ENCODE results near the gene EXOC3L1.
A peak's percentile ranks its signal among the peaks of the same experiment; 100 is the strongest.

Gene EXOC3L1, protein sequence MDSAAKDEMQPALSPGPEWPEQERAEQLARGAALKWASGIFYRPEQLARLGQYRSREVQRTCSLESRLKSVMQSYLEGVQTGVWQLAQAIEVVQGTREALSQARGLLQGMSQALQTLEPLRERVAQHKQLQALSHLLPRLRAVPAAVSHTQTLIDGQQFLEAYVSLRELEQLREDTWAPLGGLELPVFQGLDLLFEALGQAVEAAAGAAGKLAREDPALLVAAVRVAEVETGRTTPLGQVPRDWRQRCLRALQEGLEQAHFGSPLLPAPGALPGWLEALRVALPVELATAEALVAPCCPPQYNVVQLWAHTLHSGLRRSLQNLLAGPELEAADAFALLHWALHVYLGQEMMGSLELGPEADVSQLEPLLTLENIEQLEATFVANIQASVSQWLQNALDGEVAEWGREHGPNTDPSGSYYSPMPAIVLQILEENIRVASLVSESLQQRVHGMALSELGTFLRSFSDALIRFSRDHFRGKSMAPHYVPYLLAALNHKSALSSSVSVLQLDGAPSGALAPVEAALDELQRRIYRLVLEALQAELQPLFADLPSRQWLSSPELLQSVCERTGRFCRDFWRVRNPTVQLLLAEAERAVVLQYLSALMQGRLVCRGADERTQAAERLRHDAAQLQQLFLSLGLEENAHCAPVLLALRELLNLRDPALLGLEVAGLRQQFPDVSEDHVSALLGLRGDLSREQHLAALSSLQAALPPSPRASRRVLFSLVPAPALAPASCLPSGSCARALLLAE

DNA sequence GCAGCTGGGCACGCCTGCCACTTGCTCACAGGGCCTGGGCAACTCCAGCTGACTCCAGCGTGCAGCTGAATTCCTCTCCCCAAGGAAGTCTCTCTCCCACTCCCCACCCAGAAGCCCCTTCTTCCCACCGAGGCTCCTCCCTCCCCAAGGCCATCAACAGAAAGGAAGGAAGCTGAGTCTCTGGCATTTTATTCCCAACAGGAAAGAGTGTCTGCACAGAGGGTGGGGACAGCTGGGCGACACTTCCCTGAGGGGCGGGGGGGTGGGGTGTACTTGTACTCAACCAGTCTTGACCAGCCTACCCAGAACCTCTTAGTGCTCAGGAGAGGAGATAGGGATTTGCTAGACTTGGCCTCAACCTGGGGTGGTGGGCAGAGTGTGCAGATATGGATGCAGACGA lies at the start of gene EXOC3L1:
EXOC3L1 (minus strand) TSS at position 96 of the 400 bp plus-strand sequence. CDS start 460 bp downstream, outside the sequence.
- DNase-seq = no peak
- TF ChIP-seq POLR2A (IDR thresholded peaks at IDR 0.05; ENCODE audit: low read length) (no peak), GATA1 (IDR thresholded peaks at IDR 0.05; ENCODE audit: low read depth, low read length) (no peak)

DNA sequence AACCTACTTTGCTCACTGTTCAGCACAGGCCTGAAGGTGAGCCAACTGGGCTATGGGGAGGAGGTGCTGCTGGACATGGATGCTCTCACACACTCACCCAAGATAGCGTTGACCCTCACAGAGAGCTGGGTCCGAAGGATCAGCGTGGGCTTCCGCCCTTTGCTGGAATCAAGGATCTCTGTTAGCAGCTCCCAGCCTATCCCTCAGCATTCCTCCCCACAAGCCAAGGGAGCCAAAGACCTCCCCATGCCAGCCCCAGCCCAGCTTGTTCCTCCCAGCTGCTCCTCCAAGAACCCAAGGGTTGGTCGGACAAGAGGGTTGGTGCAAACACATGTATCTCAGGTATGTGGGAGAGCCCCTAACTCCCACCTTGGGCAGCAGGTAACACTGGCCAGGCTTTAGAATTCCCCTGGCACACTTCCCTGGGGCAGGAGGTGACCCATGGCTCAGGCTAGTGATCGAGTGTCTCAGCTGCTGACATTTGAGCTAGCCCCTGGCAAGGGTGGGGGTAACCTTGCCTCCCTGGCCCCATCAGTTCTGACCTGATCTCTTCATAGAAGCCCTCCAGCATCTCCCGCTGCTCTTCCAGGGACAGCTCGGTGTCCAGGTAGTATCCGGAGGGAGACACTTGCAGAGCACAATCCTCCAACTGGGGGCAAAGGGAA lies 49.0 kb upstream of the EXOC3L1 start:
- TF ChIP-seq GATA1 (IDR thresholded peaks at IDR 0.05; ENCODE audit: low read depth, low read length) = no peak
- DNase-seq = no peak

DNA sequence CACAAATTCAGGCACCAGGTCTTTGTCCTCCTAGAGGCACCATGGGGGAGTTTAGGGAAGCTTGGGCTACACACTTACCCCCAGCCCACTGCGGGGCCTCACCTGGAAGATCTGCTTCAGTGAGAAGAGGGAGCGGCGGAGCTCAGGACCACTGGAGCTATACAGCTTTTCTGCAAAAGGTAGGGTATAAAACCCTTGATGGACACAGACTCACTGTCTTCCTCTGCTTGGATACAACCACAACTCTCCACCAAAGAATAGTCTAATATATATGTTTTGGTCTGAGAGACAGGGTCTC lies 48.3 kb upstream of the EXOC3L1 start:
- TF ChIP-seq POLR2A (IDR thresholded peaks at IDR 0.05; ENCODE audit: low read length) (no peak), GATA1 (IDR thresholded peaks at IDR 0.05; ENCODE audit: low read depth, low read length) (no peak)
- DNase-seq = no peak

DNA sequence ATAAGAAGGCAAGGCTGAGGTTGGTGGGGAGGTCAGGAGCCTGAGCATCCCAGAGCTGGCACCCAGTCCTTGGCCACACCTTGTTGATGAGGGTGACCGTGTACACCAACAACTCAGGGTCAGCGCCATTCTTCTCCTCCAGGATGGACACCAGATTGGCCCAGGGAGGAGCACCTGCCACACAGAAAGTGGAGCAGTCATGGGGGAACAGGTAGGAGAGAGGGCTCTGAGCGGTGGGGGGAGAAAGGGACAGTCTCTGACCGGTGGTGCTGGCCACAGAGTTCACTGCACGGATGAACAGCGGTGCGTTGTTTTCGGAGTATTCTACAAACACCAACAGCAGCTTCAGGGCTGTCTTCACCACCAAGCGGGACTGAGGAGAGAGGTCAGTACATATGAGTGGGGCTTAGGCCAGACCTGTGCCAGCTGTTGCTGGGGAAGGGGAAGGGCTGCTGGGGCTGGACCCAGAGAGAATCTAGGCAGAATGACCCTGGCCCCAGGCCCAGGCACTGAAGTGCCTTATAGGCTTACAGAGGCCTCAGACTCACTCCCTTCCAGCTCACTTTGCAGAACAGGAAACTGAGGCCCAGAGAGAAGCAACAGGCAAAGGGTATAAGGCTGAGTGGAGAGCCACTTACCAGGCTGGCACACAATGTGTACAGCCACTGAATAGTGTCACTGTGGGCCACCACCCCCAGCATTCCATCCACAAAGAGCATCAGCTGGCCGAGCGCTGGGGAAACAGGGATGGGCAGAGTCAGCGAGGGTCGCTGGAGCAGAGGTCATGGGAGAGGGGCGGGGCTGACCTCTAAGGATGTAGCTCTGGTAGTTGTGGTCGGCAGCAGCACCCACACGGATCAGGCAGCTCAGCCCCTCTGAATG lies 47.7 kb upstream of the EXOC3L1 start:
- TF ChIP-seq GATA1 (IDR thresholded peaks at IDR 0.05; ENCODE audit: low read depth, low read length) (no peak), POLR2A (IDR thresholded peaks at IDR 0.05; ENCODE audit: low read length) (no peak)

DNA sequence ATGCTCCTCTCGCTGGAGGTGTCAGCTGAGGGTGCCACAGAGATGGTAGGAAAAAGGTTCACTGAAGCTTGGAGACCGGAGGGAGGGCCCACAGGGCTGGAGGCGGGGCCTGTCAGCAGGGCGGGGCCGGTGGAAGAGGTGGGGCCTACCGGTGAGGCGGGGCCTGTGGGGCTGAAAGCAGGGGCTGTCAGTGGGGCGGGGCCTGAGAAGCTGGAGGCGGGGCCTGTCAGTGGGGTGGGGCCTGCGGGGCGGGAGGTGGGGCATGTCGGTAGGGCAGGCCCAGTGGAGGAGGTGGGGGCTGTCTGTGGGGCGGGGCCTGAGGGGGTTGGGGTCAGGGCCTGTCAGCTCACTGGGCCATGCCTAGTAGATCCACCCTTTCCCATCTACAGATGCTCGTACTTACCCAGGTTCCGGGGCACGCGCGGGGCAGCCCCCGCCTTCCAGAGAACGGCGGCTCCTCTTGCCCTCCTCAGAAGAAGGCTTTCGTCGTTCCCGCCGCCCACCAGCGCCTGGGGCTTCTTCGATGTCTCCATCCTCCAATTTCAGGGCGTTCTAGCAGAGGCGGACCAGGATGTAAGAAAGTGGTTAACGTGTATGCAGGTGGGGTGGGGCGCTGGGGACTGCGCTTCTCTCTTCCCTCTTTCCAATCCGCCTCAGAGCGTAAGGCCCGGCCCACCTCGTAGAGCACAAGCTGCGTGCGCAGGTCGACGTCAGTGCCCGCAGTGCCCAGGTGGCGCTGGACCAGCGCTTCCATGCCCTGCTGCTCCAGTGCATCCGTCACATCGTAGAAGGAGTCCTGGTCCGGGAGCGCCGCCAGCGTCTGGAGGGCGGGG lies 46.8 kb upstream of the EXOC3L1 start:
- TF ChIP-seq GATA1 (IDR thresholded peaks at IDR 0.05; ENCODE audit: low read depth, low read length) = no peak
- no peak for TF ChIP-seq POLR2A (IDR thresholded peaks at IDR 0.05; ENCODE audit: low read length)
- peak; percentile 86 to 90 for DNase-seq

More for the DNA sequence above, 47.7 kb upstream of the EXOC3L1 start:
- DNase-seq = no peak

DNA sequence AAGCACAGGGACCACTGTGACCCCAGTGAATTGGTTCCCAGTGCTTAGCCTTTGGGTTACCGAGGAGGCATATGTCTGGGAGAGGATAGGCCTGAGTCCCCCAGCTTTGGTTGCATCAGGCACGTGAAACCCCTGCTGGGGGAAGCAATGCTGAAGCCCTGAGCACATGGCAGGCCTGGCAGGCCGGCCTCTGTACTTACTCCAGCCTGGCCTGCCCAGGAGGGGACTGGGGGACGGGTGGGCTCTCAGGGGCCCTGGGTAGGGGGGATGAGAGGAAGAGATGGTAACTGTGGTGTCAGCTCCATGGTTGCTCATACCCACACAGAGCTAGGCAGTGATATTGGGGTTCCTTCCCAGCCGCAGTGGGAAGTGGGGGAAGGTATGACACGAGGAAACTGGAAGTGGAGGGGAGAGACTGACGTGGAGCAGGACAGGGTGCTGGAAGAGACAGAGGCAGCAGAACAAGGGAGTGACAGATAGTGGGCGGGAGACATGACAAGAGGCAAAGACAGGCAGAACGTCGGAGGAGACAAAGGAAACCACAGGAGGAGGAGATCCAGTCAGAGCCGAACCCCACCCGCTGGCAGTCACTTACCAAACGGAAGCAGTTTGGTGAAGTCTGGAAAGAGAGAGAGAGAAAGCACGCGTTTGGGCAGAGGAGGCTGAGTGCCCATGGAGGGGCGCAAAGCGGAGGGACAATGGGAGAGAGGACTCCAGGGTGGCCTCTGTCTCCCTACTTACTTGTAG lies 46.1 kb upstream of the EXOC3L1 start:
- peak in 1 of 2 experiments; percentile 63 for DNase-seq
- TF ChIP-seq POLR2A (IDR thresholded peaks at IDR 0.05; ENCODE audit: low read length) (no peak), GATA1 (IDR thresholded peaks at IDR 0.05; ENCODE audit: low read depth, low read length) (no peak)

DNA sequence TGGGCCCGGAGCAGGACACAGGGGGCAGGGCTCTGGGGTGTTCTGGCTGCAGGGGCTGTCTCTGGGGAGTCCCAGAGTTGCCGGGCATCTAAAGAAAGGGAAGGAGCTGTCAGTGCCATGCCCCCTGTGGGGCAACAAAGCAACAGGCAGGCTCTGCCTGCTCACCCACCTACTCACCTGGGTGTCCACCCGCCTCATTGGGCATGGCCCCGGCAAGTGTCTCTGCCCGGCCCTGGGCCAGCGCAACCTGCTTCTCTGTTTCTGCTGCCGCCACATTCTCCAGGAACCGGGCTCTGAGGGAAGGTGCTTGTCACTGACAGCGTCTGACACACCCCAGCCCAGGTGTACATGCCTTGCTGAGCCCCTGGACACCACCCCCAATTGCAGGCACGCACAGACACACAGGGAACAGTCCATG lies 44.3 kb upstream of the EXOC3L1 start:
- DNase-seq = no peak
- TF ChIP-seq GATA1 (IDR thresholded peaks at IDR 0.05; ENCODE audit: low read depth, low read length) (no peak), POLR2A (IDR thresholded peaks at IDR 0.05; ENCODE audit: low read length) (no peak)

DNA sequence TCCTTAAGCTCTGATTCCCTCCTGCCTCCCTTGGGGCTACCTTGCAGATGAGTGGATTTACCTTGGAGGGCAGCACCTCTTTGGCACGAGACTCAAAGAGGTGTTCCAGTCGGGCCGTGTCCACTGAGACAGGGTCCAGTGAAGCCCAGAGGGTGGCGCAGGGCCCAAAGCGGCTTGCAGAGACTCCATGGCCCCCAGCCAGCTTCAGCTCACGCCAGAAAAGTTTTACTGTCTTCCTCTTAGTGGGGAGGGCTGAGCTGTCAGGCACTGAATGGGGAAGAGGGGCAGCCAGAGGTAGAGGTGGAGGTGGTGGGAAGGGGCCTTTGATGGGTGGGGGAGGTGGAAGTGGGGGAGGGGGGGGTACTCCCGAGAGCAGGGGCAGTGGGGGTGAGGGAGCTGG lies 43.7 kb upstream of the EXOC3L1 start:
- no peak for DNase-seq
- TF ChIP-seq POLR2A (IDR thresholded peaks at IDR 0.05; ENCODE audit: low read length) (no peak), GATA1 (IDR thresholded peaks at IDR 0.05; ENCODE audit: low read depth, low read length) (no peak)

DNA sequence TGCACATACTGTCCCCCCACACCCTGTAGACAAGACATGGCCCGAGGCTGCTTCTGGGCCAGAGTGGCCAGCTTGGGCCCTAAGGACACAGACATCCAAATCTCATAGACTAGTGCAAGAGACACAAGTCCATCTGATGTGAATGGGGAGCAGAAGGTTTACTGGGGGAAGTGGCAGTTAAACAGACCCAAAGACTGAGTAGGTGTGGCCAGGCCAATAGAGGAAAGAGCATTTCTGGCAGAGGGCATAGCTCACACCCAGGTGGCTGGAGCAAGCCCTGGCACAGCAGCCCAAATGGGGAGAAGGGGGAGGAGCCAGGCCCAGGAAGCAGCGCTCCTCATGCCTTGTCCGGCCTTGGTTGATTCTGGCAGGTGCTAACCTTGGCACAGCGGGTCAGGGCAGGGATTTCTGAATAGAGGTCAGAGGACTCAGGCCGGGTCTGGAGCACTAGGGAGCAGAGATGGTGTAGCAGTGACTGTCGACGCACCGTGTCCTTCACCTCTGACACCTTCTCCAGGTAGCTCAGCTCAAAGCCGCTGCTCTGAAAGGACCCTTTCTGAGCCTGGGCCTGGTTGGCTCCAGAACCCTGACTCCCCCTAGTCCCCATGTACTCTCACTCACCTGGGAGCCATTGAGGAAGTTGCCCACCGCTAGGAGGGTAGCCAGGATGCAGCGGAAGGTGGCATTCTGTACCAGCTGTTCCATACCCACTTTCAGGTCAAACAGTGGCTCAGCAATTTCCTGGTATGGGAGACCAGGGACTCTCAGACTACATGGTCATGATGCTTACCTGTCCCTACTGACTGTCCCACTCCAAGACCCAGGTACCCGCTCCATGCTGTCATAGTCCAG lies 41.1 kb upstream of the EXOC3L1 start:
- no peak for DNase-seq
- TF ChIP-seq GATA1 (IDR thresholded peaks at IDR 0.05; ENCODE audit: low read depth, low read length) (no peak), POLR2A (IDR thresholded peaks at IDR 0.05; ENCODE audit: low read length) (peak; percentile 46)

DNA sequence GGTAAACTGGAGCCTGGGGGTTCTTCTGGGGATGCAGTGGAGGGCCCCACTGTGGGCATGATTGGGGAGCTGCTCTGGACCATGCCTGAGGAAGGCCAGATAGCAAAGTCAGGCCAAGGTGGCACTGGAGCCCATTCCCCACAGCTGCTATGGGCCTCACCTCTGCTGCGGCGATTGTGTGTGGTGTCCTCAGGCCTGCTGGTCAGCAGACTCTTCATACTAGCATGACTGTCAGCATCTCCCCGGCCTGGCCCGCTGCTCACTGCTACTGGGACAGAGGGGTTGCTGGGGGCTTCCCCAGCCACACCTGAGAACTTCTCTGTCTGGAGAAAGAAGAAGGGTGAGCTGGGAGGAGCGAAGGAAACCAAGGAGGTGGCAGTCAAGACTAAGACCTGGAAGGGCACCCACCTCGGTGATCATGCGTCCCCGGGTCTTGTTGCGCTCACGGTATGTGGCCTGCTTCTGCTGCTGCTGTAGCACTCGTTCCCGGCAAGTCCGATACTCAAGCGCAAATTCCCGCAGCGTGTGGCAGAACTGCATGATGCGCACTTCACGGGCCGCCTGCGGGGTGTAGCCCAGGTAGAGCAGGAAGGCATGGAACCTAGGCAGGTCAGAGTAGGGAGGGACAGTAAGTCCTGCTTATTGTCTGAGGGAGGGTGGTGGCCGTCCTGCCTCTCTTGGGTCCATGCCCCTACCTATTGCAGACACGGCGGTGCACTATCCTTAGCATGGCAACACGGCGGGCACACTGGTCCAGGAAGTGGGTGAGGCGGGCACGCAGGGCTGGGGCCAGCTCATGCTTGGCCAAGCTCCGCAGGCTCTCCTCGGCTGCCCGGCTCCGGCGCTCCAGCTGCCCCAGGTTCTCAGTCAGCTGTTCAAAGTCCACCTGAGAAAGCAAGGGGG lies 40.2 kb upstream of the EXOC3L1 start:
- TF ChIP-seq POLR2A (IDR thresholded peaks at IDR 0.05; ENCODE audit: low read length) (no peak), GATA1 (IDR thresholded peaks at IDR 0.05; ENCODE audit: low read depth, low read length) (no peak)
- DNase-seq = no peak
